K562 (cell line): ENCODE data around the gene CHERP. TPM values are rescaled to one million over a fixed set of nuclear protein-coding genes. Genes with fewer than 3 reads are reported as not detected.

ENCODE experiments used
- NCOR1 ChIP-seq: fragments of 450-650 bp; IDR thresholded peaks from 2 replicates; pipeline ENCODE4 v1.6.1; 2016; ENCODE audit warnings: mild to moderate bottlenecking, moderate library complexity
- NFYB ChIP-seq: IDR thresholded peaks from 2 replicates; pipeline ENCODE4 v1.6.1; 2011; ENCODE audit warnings: mild to moderate bottlenecking, moderate library complexity; ENCODE audit not compliant: insufficient read length; ENCODE audit errors: extremely low read depth
- polyA plus RNA-seq, 8 experiments: library from polyadenylated mRNA; depleted of rRNA in 4 of 8; stranded (reverse) in 5 of 8; unstranded in 3 of 8; fragments of >200 nt; fragmentation: Nextera tagmentation in 2 of 8; fragmentation: Illumina TruSeq in 1 of 8; extraction: Ambion mirVana in 2 of 8; extraction: Trizol in 1 of 8; gene quantifications; 2 replicates each; pipeline versions ENCODE4 v1.2.1 to v1.2.3, GENCODE V29; 2011 to 2014; ENCODE audit warnings: inconsistent platforms in 1 of 8, missing spikeins in 1 of 8
- total RNA-seq, 7 experiments: library from RNA; depleted of rRNA in 6 of 7; stranded (reverse); fragments of >200 nt in 6 of 7; fragmentation: Illumina TruSeq in 2 of 7; extraction: Trizol in 2 of 7; gene quantifications; 2 replicates each; pipeline versions ENCODE4 v1.2.1 to v1.2.3, GENCODE V29; 2011 to 2021; ENCODE audit warnings: low replicate concordance in 1 of 7
- TF ChIP-seq, protein P1 (sequence below), 2 experiments: IDR thresholded peaks; 2 replicates each; pipeline ENCODE4 v1.6.1; 2012; ENCODE audit warnings: improper control_type of control experiment in 2 of 2, low read depth in 2 of 2, low read length in 2 of 2, borderline replicate concordance in 1 of 2
- TF ChIP-seq, protein P2 (sequence below): fragments of 450-650 bp; IDR thresholded peaks from 2 replicates; pipeline ENCODE4 v1.6.1; 2016; ENCODE audit warnings: mild to moderate bottlenecking, moderate library complexity

Gene CHERP
- total and polyA plus RNA-seq, 9 of the 15 experiments (the other 6 are each of a cell fraction or from before 2014, with no cell fraction given), result 0.60 to 85.1 (median 7.8) TPM

DNA sequence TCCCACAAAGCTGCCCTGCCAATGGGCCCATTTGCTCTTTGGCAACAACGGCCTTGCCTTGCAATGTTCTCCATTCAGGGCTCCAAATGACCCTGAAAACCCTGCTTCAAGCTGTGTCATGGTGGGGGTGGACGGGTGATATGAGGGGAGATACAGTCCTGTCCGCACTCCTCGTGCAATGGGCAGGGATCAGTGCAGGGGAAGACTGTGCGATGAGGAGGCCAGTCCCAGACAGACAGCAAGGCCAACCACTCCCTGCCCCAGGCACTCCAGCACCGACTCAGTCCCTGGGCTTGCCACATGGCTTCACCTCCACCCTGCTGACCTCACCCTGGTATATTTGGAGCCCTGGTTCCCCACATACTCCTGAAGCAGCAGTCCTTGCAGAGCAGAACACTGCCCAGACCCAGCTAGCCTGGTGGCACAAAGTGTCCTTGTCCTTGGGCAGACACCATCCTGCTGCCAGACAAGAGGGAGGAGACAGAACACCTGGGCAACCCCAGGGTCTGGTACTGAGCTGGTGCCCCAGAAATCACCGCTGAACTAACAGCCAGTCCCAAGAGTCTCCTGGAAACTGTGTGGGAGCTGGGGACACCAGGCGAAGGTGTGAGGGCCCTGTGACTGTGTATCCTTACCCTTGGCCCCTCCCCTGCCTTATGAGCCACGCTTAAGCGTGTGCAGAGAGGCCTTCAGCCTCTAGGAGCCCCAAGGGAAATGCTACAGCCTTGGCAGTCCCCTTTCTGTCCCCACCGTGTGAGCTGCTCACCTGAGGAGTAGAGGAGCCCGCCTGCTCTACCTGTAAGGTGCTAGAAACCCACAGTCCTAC, 39.1 kb upstream of the CHERP start (continued):
- TF ChIP-seq, protein P1, sequence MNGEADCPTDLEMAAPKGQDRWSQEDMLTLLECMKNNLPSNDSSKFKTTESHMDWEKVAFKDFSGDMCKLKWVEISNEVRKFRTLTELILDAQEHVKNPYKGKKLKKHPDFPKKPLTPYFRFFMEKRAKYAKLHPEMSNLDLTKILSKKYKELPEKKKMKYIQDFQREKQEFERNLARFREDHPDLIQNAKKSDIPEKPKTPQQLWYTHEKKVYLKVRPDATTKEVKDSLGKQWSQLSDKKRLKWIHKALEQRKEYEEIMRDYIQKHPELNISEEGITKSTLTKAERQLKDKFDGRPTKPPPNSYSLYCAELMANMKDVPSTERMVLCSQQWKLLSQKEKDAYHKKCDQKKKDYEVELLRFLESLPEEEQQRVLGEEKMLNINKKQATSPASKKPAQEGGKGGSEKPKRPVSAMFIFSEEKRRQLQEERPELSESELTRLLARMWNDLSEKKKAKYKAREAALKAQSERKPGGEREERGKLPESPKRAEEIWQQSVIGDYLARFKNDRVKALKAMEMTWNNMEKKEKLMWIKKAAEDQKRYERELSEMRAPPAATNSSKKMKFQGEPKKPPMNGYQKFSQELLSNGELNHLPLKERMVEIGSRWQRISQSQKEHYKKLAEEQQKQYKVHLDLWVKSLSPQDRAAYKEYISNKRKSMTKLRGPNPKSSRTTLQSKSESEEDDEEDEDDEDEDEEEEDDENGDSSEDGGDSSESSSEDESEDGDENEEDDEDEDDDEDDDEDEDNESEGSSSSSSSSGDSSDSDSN (IDR thresholded peaks at IDR 0.05; ENCODE audit: borderline replicate concordance in 1 of 2, low read depth in 2 of 2, low read length in 2 of 2), result 0 out of 4 replicates have a peak, but pooled peaks of 1 of the 2 experiments have one; percentile 49
- TF ChIP-seq, protein P2, sequence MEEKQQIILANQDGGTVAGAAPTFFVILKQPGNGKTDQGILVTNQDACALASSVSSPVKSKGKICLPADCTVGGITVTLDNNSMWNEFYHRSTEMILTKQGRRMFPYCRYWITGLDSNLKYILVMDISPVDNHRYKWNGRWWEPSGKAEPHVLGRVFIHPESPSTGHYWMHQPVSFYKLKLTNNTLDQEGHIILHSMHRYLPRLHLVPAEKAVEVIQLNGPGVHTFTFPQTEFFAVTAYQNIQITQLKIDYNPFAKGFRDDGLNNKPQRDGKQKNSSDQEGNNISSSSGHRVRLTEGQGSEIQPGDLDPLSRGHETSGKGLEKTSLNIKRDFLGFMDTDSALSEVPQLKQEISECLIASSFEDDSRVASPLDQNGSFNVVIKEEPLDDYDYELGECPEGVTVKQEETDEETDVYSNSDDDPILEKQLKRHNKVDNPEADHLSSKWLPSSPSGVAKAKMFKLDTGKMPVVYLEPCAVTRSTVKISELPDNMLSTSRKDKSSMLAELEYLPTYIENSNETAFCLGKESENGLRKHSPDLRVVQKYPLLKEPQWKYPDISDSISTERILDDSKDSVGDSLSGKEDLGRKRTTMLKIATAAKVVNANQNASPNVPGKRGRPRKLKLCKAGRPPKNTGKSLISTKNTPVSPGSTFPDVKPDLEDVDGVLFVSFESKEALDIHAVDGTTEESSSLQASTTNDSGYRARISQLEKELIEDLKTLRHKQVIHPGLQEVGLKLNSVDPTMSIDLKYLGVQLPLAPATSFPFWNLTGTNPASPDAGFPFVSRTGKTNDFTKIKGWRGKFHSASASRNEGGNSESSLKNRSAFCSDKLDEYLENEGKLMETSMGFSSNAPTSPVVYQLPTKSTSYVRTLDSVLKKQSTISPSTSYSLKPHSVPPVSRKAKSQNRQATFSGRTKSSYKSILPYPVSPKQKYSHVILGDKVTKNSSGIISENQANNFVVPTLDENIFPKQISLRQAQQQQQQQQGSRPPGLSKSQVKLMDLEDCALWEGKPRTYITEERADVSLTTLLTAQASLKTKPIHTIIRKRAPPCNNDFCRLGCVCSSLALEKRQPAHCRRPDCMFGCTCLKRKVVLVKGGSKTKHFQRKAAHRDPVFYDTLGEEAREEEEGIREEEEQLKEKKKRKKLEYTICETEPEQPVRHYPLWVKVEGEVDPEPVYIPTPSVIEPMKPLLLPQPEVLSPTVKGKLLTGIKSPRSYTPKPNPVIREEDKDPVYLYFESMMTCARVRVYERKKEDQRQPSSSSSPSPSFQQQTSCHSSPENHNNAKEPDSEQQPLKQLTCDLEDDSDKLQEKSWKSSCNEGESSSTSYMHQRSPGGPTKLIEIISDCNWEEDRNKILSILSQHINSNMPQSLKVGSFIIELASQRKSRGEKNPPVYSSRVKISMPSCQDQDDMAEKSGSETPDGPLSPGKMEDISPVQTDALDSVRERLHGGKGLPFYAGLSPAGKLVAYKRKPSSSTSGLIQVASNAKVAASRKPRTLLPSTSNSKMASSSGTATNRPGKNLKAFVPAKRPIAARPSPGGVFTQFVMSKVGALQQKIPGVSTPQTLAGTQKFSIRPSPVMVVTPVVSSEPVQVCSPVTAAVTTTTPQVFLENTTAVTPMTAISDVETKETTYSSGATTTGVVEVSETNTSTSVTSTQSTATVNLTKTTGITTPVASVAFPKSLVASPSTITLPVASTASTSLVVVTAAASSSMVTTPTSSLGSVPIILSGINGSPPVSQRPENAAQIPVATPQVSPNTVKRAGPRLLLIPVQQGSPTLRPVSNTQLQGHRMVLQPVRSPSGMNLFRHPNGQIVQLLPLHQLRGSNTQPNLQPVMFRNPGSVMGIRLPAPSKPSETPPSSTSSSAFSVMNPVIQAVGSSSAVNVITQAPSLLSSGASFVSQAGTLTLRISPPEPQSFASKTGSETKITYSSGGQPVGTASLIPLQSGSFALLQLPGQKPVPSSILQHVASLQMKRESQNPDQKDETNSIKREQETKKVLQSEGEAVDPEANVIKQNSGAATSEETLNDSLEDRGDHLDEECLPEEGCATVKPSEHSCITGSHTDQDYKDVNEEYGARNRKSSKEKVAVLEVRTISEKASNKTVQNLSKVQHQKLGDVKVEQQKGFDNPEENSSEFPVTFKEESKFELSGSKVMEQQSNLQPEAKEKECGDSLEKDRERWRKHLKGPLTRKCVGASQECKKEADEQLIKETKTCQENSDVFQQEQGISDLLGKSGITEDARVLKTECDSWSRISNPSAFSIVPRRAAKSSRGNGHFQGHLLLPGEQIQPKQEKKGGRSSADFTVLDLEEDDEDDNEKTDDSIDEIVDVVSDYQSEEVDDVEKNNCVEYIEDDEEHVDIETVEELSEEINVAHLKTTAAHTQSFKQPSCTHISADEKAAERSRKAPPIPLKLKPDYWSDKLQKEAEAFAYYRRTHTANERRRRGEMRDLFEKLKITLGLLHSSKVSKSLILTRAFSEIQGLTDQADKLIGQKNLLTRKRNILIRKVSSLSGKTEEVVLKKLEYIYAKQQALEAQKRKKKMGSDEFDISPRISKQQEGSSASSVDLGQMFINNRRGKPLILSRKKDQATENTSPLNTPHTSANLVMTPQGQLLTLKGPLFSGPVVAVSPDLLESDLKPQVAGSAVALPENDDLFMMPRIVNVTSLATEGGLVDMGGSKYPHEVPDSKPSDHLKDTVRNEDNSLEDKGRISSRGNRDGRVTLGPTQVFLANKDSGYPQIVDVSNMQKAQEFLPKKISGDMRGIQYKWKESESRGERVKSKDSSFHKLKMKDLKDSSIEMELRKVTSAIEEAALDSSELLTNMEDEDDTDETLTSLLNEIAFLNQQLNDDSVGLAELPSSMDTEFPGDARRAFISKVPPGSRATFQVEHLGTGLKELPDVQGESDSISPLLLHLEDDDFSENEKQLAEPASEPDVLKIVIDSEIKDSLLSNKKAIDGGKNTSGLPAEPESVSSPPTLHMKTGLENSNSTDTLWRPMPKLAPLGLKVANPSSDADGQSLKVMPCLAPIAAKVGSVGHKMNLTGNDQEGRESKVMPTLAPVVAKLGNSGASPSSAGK, result peak; percentile 85
- TF ChIP-seq NFYB (peak; percentile 32), NCOR1 (0 out of 2 replicates have a peak, but pooled peaks have one; percentile 37)
